ENCODE results near the gene THAP7. TPM values are rescaled to one million over a fixed set of nuclear protein-coding genes. Genes with fewer than 3 reads are reported as not detected.

Gene THAP7
- total and polyA plus RNA-seq, 2 donors (not counting 3 experiments of a cell fraction or from before 2014, with no cell fraction given), result 13.5 to 24.4 TPM

DNA sequence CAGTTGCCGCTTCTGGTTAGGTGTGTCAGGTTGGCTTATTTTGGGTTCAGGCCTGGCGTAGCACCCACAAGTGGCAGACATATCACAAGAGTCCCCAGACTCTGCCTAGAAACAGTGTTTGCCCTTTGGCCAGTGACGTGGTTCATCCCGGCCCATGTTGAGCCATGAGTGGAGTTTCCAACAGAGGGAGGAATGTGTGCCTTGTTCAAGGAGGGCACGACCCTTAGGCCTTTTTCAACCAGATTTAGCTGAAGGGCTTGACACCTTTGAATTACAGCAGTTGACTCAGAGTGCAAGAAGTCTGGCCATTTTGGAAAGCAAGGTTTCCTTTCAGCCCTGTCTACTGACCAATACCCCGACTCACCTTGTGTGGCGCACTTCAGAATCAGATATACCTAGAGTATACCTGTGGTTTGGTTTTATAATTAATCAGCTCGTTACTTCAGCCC is 50.0 kb downstream of the THAP7 start:
- peaks cover 18 to 26% of the 10 kb centered on the region in 2 experiments for H3K36me3 ChIP-seq (ENCODE audit: control insufficient read depth in 2 of 2, extremely low read depth in 1 of 2, insufficient read depth in 2 of 2, low read length in 2 of 2)
- no peak overlapping the region for H3K27ac ChIP-seq (ENCODE audit: insufficient read depth, low read depth, low read length)
- no peak overlapping the region for H3K4me2 ChIP-seq (ENCODE audit: insufficient read depth, low read length)
- FAIRE-seq (peak; percentile 8), DNase-seq (ENCODE audit: low read depth, low spot score) (no peak)
- H3K9ac ChIP-seq (replicated peaks; ENCODE audit: extremely low read depth, insufficient read depth, low read length), result no peak overlapping the region
- H3K9me1 ChIP-seq (replicated peaks; ENCODE audit: control insufficient read depth, extremely low read depth, insufficient read depth, low read length), result no peaks in the 10 kb centered on the region
- peaks cover 3% of the 10 kb centered on the region for H4K20me1 ChIP-seq (replicated peaks; ENCODE audit: control insufficient read depth, extremely low read depth, insufficient read depth, low read length)
- POLR2A ChIA-PET, result no interaction called here
- H3K27me3 ChIP-seq (ENCODE audit: control insufficient read depth in 2 of 2, insufficient read depth in 2 of 2, low read length in 2 of 2), result no peaks in the 10 kb centered on the region
- H3K79me2 ChIP-seq (ENCODE audit: control insufficient read depth, insufficient read depth, low read length), result peaks cover 47% of the 10 kb centered on the region
- BruUV-seq (replicated peaks), result no TSS peak
- no peaks in the 10 kb centered on the region for H3K4me1 ChIP-seq (ENCODE audit: control insufficient read depth, extremely low read depth, insufficient read depth, low read length)
- CTCF ChIA-PET, result no interaction called here
- no peak for TF ChIP-seq EZH2 (IDR thresholded peaks at IDR 0.05; ENCODE audit: borderline replicate concordance, low read depth, low read length, severe bottlenecking)
- no peak for TF ChIP-seq FOS (IDR thresholded peaks at IDR 0.05; ENCODE audit: borderline replicate concordance, insufficient read depth, low read length)
- no peak for TF ChIP-seq POLR2A (IDR thresholded peaks at IDR 0.05; ENCODE audit: low read depth, low read length)
- no peak for TF ChIP-seq MAX (IDR thresholded peaks at IDR 0.05; ENCODE audit: insufficient read depth, insufficient read length)
- no peak for TF ChIP-seq MYC (IDR thresholded peaks at IDR 0.05; ENCODE audit: low read depth, low read length)
- no peak for TF ChIP-seq POLR2AphosphoS5 (IDR thresholded peaks at IDR 0.05; ENCODE audit: insufficient read depth, low read depth, low read length)
- TF ChIP-seq, protein P1, sequence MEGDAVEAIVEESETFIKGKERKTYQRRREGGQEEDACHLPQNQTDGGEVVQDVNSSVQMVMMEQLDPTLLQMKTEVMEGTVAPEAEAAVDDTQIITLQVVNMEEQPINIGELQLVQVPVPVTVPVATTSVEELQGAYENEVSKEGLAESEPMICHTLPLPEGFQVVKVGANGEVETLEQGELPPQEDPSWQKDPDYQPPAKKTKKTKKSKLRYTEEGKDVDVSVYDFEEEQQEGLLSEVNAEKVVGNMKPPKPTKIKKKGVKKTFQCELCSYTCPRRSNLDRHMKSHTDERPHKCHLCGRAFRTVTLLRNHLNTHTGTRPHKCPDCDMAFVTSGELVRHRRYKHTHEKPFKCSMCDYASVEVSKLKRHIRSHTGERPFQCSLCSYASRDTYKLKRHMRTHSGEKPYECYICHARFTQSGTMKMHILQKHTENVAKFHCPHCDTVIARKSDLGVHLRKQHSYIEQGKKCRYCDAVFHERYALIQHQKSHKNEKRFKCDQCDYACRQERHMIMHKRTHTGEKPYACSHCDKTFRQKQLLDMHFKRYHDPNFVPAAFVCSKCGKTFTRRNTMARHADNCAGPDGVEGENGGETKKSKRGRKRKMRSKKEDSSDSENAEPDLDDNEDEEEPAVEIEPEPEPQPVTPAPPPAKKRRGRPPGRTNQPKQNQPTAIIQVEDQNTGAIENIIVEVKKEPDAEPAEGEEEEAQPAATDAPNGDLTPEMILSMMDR (IDR thresholded peaks at IDR 0.05; ENCODE audit: extremely low read depth in 1 of 2, insufficient read depth in 1 of 2, low read depth in 1 of 2, low read length in 2 of 2), result no peak
- no peak for TF ChIP-seq GATA2 (IDR thresholded peaks at IDR 0.05; ENCODE audit: insufficient read depth, insufficient read length, low read depth, low read length)
- TF ChIP-seq JUN (IDR thresholded peaks at IDR 0.05; ENCODE audit: borderline replicate concordance, insufficient read depth, insufficient read length, low read depth), result no peak
- dilution Hi-C loops (cut with MboI; ENCODE audit: extremely low pct_ligation_motif_present, low sequenced_read_pairs), result no loop called here
- no peak overlapping the region for H2AFZ ChIP-seq (ENCODE audit: low read depth, low read length)
- intact Hi-C loops (cut with micrococcal nuclease), result no loop called here
- H3K4me3 ChIP-seq (replicated peaks in 1 of 3; ENCODE audit: insufficient read depth in 1 of 3, low read depth in 1 of 3, low read length in 3 of 3), result no peak overlapping the region
- H3K9me3 ChIP-seq (replicated peaks; ENCODE audit: control insufficient read depth, insufficient read depth, low read length), result no peaks in the 10 kb centered on the region

Measured in endothelial cell of umbilical vein (primary cell).